ENCODE measurements around the gene DHX16. TPM values are rescaled to one million over a fixed set of nuclear protein-coding genes. Genes with fewer than 3 reads are reported as not detected.

DHX16 gene
- total and polyA plus RNA-seq, 2 of the 8 experiments (the other 6 are each of a cell fraction or from before 2014, with no cell fraction given) = 27.4 to 44.4 TPM

- TF ChIP-seq BRCA1 (IDR thresholded peaks at IDR 0.05; ENCODE audit: low read depth, low read length) (no peak), BACH1 (IDR thresholded peaks at IDR 0.05; ENCODE audit: low read length) (no peak), SAP30 (IDR thresholded peaks at IDR 0.05; ENCODE audit: insufficient read depth, insufficient replicate concordance, low read length) (no peak), EZH2 (IDR thresholded peaks at IDR 0.05; ENCODE audit: low read depth, low read length, severe bottlenecking) (no peak), SIX5 (IDR thresholded peaks at IDR 0.05; ENCODE audit: low read depth, low read length) (no peak), EP300 (IDR thresholded peaks at IDR 0.05; ENCODE audit: borderline replicate concordance in 1 of 2, low read depth in 2 of 2, low read length in 2 of 2) (no peak), POLR2A (IDR thresholded peaks at IDR 0.05; ENCODE audit: control extremely low read depth in 1 of 2, low read depth in 2 of 2, low read length in 2 of 2) (no peak), POU5F1 (IDR thresholded peaks at IDR 0.05; ENCODE audit: low read depth, low read length) (no peak), FOSL1 (IDR thresholded peaks at IDR 0.05; ENCODE audit: insufficient read depth, low read depth, low read length) (no peak), RFX5 (IDR thresholded peaks at IDR 0.05; ENCODE audit: borderline replicate concordance, low read depth, low read length) (no peak), CBX5 (IDR thresholded peaks at IDR 0.05; ENCODE audit: low read depth, low read length) (no peak), SRF (IDR thresholded peaks at IDR 0.05; ENCODE audit: low read depth, low read length) (no peak), KDM1A (IDR thresholded peaks at IDR 0.05; ENCODE audit: borderline replicate concordance, low read length) (no peak), JUND (IDR thresholded peaks at IDR 0.05; ENCODE audit: low read length) (no peak), SIRT6 (IDR thresholded peaks at IDR 0.05; ENCODE audit: low read length) (no peak), GABPA (IDR thresholded peaks at IDR 0.05; ENCODE audit: borderline replicate concordance, insufficient read depth, low read length) (no peak), CHD1 (IDR thresholded peaks at IDR 0.05; ENCODE audit: low read depth, low read length) (no peak), NANOG (IDR thresholded peaks at IDR 0.05; ENCODE audit: insufficient read depth, low read depth, low read length, poor library complexity, severe bottlenecking) (no peak), TAF7 (optimal IDR thresholded peaks at IDR 0.05; ENCODE audit: borderline replicate concordance, low read depth, low read length) (no peak)
Observed at GRCh38 chr6:30657454-30657853, 15.4 kb downstream of the DHX16 start (continued).

All from H1 (cell line).